ENCODE measurements around the gene MAP2K3. TPM values are rescaled to one million over a fixed set of nuclear protein-coding genes. Genes with fewer than 3 reads are reported as not detected.

Gene MAP2K3
- total and polyA plus RNA-seq, 9 donors, result 9.1 to 45.5 (median 17.6) TPM

DNA sequence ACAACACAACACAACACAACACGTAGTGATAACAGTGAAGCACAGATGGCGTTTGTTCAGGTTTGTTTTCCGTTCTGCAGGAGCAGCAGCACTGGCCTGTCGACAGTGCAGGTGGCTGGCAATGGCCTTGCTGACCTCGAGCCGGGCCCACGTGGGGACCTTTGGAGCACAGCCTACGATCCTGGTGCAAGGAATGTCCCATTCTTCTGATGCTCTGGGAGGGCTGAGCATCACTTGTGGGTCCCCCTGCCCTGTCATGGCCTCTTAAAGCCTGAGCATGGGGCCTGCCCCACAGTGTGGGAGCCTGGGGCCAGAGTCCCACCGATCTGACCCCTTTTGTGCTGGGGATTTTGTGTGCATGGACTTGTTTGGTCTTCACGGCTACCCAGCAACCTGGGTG lies 6.8 kb downstream of the MAP2K3 start:
- DNase-seq, result peak in 1 of 5 donors; percentile 18
- Histone ChIP-seq H3K27ac (no peak overlapping the region), H3K4me3 (no peak overlapping the region), H3K4me1 (ENCODE audit: insufficient read depth) (peaks cover 22% of the 10 kb centered on the region), H3K36me3 (no peaks in the 10 kb centered on the region), H3K27me3 (no peaks in the 10 kb centered on the region), H3K9me3 (no peaks in the 10 kb centered on the region)
- intact Hi-C loops (cut with DNase I), result loop anchor here in 1 of 4 donors (10.0 kb wide), 1 partner anchor 1423 kb away; no protein-coding TSS in a partner anchor
- TF ChIP-seq, protein P1, sequence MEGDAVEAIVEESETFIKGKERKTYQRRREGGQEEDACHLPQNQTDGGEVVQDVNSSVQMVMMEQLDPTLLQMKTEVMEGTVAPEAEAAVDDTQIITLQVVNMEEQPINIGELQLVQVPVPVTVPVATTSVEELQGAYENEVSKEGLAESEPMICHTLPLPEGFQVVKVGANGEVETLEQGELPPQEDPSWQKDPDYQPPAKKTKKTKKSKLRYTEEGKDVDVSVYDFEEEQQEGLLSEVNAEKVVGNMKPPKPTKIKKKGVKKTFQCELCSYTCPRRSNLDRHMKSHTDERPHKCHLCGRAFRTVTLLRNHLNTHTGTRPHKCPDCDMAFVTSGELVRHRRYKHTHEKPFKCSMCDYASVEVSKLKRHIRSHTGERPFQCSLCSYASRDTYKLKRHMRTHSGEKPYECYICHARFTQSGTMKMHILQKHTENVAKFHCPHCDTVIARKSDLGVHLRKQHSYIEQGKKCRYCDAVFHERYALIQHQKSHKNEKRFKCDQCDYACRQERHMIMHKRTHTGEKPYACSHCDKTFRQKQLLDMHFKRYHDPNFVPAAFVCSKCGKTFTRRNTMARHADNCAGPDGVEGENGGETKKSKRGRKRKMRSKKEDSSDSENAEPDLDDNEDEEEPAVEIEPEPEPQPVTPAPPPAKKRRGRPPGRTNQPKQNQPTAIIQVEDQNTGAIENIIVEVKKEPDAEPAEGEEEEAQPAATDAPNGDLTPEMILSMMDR (IDR thresholded peaks at IDR 0.05), result no peak
- TF ChIP-seq EP300 (IDR thresholded peaks at IDR 0.05), result no peak
- no peak for TF ChIP-seq POLR2A (IDR thresholded peaks at IDR 0.05)
- 60 to 74% (median 65%) methylated on average over 10 of the region's 10 CpGs for WGBS, 3 donors

DNA sequence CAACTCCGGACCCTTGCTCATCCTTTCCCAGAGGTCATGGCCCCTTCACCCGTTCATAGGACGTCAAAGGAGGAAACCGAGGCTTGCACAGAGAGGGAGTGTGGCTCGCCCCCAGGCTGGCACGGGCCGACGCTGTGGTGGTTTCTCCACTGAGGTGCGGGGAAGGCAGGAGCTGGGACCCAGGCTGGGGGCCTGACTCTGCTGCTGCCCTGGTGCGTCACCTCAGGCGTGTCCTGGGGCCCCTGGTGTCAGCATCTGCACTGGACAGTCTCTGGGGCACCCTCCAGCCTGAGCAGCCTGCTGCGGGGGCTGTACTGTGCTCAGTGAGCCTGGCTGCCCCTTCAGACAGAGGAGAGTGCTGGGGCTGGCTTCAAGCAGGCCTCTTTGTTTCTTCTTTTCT lies 7.4 kb downstream of the MAP2K3 start:
- no peak overlapping the region for H3K4me3 ChIP-seq
- peaks cover 19% of the 10 kb centered on the region for H3K4me1 ChIP-seq (ENCODE audit: insufficient read depth)
- no peak for DNase-seq
- TF ChIP-seq, protein P1 (IDR thresholded peaks at IDR 0.05), result no peak
- TF ChIP-seq EP300 (IDR thresholded peaks at IDR 0.05) (no peak), POLR2A (IDR thresholded peaks at IDR 0.05) (no peak)
- 59 to 71% (median 60%) methylated on average over 12 of the region's 12 CpGs for WGBS, 3 donors
- no peaks in the 10 kb centered on the region for H3K27me3 ChIP-seq
- no peak overlapping the region for H3K27ac ChIP-seq
- intact Hi-C loops (cut with DNase I), result loop anchor here in 1 of 4 donors (10.0 kb wide), 1 partner anchor 1423 kb away; no protein-coding TSS in a partner anchor
- H3K36me3 ChIP-seq, result no peaks in the 10 kb centered on the region
- H3K9me3 ChIP-seq, result no peaks in the 10 kb centered on the region

DNA sequence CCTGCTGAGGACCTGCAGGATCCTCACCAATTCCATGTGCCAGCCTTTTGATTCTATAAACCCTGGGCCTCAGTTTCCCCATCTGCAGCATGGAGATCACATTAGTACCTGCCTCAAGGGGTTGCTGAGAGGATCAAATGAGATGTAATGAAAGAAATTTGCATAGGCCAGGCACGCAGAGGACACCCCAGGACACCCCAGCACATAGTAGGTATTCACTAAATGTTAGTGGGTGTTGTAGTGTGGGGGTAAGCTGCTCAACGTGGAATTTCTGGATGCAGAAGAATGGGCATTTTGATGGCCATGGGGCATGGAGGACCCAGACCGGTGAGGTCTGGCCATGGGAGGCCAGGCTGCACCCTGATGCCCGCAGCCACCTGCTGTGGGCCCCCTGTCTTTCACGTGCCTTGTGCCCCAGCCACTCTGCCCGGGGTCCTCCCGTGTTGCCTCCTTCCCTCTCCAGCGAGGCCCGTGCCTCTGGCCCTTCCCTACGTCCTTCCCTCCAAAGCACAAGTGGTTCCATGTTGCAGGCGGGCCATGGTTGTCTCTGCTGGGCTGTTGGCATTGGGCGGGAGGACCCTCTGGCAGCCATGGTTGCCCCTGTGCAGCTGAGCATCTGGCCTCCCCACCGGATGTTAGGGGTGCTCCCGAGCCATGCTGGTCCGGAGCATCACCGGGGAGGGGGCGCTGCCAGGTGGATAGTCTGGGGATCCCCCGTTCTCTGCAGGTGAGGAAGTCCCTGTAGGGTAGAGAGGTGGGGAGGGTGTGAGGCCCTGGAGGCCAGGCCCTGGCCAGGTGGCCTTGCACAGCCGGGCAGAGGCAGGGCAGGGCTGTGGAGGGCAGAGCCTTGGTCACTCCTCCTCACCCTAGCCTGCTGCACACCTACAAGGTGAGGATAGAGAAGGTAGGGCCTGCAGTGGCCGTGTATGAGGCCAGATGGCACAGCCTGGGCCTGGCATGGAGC lies 8.6 kb downstream of the MAP2K3 start:
- no peak overlapping the region for H3K27ac ChIP-seq
- DNase-seq, result no peak
- 77 to 81% (median 77%) methylated on average over 20 of the region's 20 CpGs for WGBS, 3 donors
- no peaks in the 10 kb centered on the region for H3K27me3 ChIP-seq
- H3K9me3 ChIP-seq, result no peaks in the 10 kb centered on the region
- no peaks in the 10 kb centered on the region for H3K36me3 ChIP-seq
- H3K4me1 ChIP-seq (ENCODE audit: insufficient read depth), result peaks cover 6% of the 10 kb centered on the region
- TF ChIP-seq, protein P1 (IDR thresholded peaks at IDR 0.05), result no peak
- TF ChIP-seq POLR2A (IDR thresholded peaks at IDR 0.05) (no peak), EP300 (IDR thresholded peaks at IDR 0.05) (no peak)
- intact Hi-C loops (cut with DNase I), result loop anchor here in 1 of 4 donors (10.0 kb wide), 1 partner anchor 1422 kb away; no protein-coding TSS in a partner anchor
- H3K4me3 ChIP-seq, result no peak overlapping the region

DNA sequence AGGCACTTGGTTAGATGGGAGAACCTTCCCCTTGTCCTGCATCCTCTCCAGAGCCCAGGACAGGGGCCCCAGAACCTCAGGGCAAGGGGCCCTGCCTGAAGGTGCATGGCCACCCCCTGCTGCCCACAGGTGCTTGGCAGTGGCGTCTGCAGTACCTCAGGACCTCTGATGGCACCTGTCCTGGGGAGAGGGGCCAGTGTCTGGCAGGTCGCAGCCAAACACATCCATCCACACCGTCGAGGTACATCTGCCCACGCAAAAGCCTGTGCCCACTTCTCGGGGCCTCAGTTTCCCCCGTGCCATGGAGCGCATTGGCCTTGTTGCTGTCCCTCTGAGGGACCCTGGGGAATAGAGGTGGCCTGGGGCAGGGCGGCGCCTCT lies 9.3 kb downstream of the MAP2K3 start:
- intact Hi-C loops (cut with DNase I), result loop anchor here in 1 of 4 donors (1.0 to 10.0 kb wide), 2 partner anchors 12 to 1421 kb away; no protein-coding TSS in a partner anchor
- WGBS, 3 donors, result 42 to 64% (median 43%) methylated on average over 10 of the region's 10 CpGs
- Histone ChIP-seq H3K4me1 (ENCODE audit: insufficient read depth) (peaks cover 3% of the 10 kb centered on the region), H3K36me3 (no peaks in the 10 kb centered on the region), H3K9me3 (no peaks in the 10 kb centered on the region), H3K4me3 (no peak overlapping the region), H3K27ac (no peak overlapping the region), H3K27me3 (no peaks in the 10 kb centered on the region)
- no peak for DNase-seq
- TF ChIP-seq POLR2A (IDR thresholded peaks at IDR 0.05), result no peak
- TF ChIP-seq, protein P1 (IDR thresholded peaks at IDR 0.05), result no peak

Measured in ovary (tissue), 9 donors.